ENCODE data around the gene ZXDA. TPM values are rescaled to one million over a fixed set of nuclear protein-coding genes. Genes with fewer than 3 reads are reported as not detected.

ZXDA gene
- polyA plus RNA-seq, 2 of the 4 experiments (the other 2 are of a cell fraction): 1.4 to 2.0 TPM

- POLR2A ChIA-PET: no interaction called here
- DNase-seq (ENCODE audit: low read depth in 1 of 2, low spot score in 1 of 2) (no peak), ATAC-seq (no peak), FAIRE-seq (no peak)
- H3K4me1 ChIP-seq: no peaks in the 10 kb centered on the region
- H3K9me3 ChIP-seq: no peaks in the 10 kb centered on the region
- no peak overlapping the region for H3K27ac ChIP-seq
- TF ChIP-seq, protein P1, sequence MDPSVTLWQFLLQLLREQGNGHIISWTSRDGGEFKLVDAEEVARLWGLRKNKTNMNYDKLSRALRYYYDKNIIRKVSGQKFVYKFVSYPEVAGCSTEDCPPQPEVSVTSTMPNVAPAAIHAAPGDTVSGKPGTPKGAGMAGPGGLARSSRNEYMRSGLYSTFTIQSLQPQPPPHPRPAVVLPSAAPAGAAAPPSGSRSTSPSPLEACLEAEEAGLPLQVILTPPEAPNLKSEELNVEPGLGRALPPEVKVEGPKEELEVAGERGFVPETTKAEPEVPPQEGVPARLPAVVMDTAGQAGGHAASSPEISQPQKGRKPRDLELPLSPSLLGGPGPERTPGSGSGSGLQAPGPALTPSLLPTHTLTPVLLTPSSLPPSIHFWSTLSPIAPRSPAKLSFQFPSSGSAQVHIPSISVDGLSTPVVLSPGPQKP (IDR thresholded peaks at IDR 0.05; ENCODE audit: low read depth, low read length): no peak
- no peak for TF ChIP-seq RAD21 (conservative IDR thresholded peaks at IDR 0.05 in 1 of 2, IDR thresholded peaks at IDR 0.05 in 1 of 2)
- no peak for TF ChIP-seq FOSL2 (IDR thresholded peaks at IDR 0.05)
- no peak for TF ChIP-seq FOSL2 (CRISPR knock-in tag; IDR thresholded peaks at IDR 0.05)
- no peak for TF ChIP-seq POLR2AphosphoS2 (conservative IDR thresholded peaks at IDR 0.05; ENCODE audit: low read length)
- TF ChIP-seq EHMT2 (IDR thresholded peaks at IDR 0.05; ENCODE audit: low read depth): no peak
- TF ChIP-seq CEBPB (IDR thresholded peaks at IDR 0.05): no peak
- H3K4me2 ChIP-seq: no peak overlapping the region
- CTCF ChIA-PET: no interaction called here
- H3K4me3 ChIP-seq: no peak overlapping the region
- WGBS (ENCODE audit: missing lambda C conversion rate): 3% methylated on average over 2 of the region's 2 CpGs
Measured at GRCh38 chrX:57925806-57926205, 15.5 kb upstream of the ZXDA start.

DNA sequence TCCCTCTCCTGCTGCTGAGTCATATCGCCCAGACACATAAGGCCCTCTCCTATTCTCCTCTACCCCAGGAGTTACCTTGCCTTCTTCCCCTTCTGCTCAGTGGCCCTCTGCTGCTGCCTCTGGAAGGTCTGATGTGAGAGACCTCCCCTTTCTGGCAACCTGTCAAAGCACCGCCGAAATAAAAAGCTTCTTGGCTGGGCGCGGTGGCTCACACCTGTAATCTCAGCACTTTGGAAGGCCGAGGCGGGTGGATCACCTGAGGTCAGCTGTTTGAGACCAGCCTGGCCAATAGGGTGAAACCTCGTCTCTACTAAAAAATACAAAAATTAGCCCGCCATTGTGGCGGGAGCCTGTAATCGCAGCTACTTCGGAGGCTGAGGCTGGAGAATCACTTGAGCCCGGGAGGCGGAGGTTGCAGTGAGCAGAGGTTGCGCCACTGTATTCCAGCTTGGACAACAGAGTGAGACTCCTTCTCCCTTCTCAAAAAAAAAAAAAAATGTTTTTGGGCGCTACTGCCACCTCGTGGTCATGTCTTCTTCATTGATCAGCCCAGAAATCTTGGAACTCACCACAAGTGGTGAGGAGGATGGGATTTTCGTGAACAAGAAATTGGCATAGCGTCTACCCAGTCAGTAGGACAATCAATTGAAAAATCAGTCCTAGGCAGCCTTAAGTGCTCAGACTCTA lies 8.6 kb upstream of the ZXDA start:
- 5% methylated on average over 19 of the region's 19 CpGs for WGBS (ENCODE audit: missing lambda C conversion rate)
- TF ChIP-seq RAD21 (conservative IDR thresholded peaks at IDR 0.05 in 1 of 2, IDR thresholded peaks at IDR 0.05 in 1 of 2): peak; percentile 38 to 52; a peak in 3 of 5 replicates
- TF ChIP-seq MAX (IDR thresholded peaks at IDR 0.05): no peak
- TF ChIP-seq SMC3 (IDR thresholded peaks at IDR 0.05): peak; percentile 67
- TF ChIP-seq CTCF (IDR thresholded peaks at IDR 0.05): peak; percentile 50
- TF ChIP-seq CEBPB (IDR thresholded peaks at IDR 0.05): 0 out of 4 replicates have a peak, but pooled peaks of 1 of the 2 experiments have one; percentile 15
- TF ChIP-seq HOXA7 (CRISPR knock-in tag; IDR thresholded peaks at IDR 0.05): no peak
- peak overlapping the region; percentile 40 to 62; a peak in 2 of 6 replicates for H3K27ac ChIP-seq
- H3K4me2 ChIP-seq: peak overlapping the region; percentile 86
- H3K9me3 ChIP-seq: no peaks in the 10 kb centered on the region
- ATAC-seq (peak; percentile 91 to 94), FAIRE-seq (peak; percentile 98), DNase-seq (ENCODE audit: low read depth in 1 of 2, low spot score in 1 of 2) (peak in 1 of 2 experiments; percentile 50)
- no peaks in the 10 kb centered on the region for H3K4me1 ChIP-seq
- ChIA-PET CTCF (interaction anchor here (0.8 to 1.2 kb wide), 4 partner anchors 10 to 345 kb away, joined by 3 to 7 read pairs (median 4); no protein-coding TSS in a partner anchor), POLR2A (no interaction called here)
- peak overlapping the region; percentile 40 for H3K4me3 ChIP-seq

DNA sequence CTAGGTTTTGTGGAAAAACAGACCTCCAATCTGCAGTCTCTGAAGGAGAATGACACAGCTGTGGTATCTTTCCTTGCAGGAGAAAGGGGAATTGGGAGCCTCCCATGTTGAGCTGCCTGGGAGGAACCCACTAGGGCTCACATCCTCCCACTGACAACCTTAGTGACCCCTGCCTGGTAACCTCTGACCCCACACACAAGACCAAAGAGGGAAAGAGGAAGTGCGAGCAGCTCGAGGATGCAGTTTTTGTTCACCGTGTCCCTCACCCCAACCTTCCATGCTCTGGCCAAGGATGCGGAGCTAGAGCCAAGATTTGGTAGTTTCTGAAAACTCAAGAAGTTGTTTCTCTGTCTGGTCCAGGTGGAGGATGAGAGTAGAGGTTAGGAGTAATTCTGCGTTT lies 5.4 kb upstream of the ZXDA start:
- FAIRE-seq: no peak
- H3K4me1 ChIP-seq: peaks cover 4% of the 10 kb centered on the region; the same call in 2 of the 3 replicates
- CTCF ChIA-PET: interaction anchor here (1.3 to 2.0 kb wide), 2 partner anchors 94 to 96 kb away, joined by 3 to 10 read pairs; no protein-coding TSS in a partner anchor
- ATAC-seq: no peak
- whole genome bisulfite sequencing (ENCODE audit: missing lambda C conversion rate): 66% methylated on average over 5 of the region's 5 CpGs
- no peak overlapping the region for H3K4me2 ChIP-seq
- H3K27ac ChIP-seq: no peak overlapping the region
- no peak for DNase-seq (ENCODE audit: low read depth in 1 of 2, low spot score in 1 of 2)
- no peaks in the 10 kb centered on the region for H3K9me3 ChIP-seq
- no peak overlapping the region for H3K4me3 ChIP-seq
- POLR2A ChIA-PET: no interaction called here
- no peak for TF ChIP-seq FOXS1 (CRISPR knock-in tag; IDR thresholded peaks at IDR 0.05)
- TF ChIP-seq, protein P2, sequence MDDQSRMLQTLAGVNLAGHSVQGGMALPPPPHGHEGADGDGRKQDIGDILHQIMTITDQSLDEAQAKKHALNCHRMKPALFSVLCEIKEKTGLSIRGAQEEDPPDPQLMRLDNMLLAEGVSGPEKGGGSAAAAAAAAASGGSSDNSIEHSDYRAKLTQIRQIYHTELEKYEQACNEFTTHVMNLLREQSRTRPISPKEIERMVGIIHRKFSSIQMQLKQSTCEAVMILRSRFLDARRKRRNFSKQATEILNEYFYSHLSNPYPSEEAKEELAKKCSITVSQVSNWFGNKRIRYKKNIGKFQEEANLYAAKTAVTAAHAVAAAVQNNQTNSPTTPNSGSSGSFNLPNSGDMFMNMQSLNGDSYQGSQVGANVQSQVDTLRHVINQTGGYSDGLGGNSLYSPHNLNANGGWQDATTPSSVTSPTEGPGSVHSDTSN (IDR thresholded peaks at IDR 0.05): no peak
- TF ChIP-seq NFE2L2 (conservative IDR thresholded peaks at IDR 0.05; ENCODE audit: low read length): no peak
- no peak for TF ChIP-seq MAZ (IDR thresholded peaks at IDR 0.05; ENCODE audit: borderline replicate concordance, low read depth, low read length)
- TF ChIP-seq HOXA7 (CRISPR knock-in tag; IDR thresholded peaks at IDR 0.05): no peak
- no peak for TF ChIP-seq POLR2AphosphoS2 (conservative IDR thresholded peaks at IDR 0.05; ENCODE audit: low read length)
- TF ChIP-seq, protein P1 (IDR thresholded peaks at IDR 0.05; ENCODE audit: low read depth, low read length): no peak
- no peak for TF ChIP-seq CBX2 (IDR thresholded peaks at IDR 0.05; ENCODE audit: borderline replicate concordance, low read depth)
- TF ChIP-seq, protein P3, sequence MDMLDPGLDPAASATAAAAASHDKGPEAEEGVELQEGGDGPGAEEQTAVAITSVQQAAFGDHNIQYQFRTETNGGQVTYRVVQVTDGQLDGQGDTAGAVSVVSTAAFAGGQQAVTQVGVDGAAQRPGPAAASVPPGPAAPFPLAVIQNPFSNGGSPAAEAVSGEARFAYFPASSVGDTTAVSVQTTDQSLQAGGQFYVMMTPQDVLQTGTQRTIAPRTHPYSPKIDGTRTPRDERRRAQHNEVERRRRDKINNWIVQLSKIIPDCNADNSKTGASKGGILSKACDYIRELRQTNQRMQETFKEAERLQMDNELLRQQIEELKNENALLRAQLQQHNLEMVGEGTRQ (IDR thresholded peaks at IDR 0.05): no peak
- TF ChIP-seq CEBPB (IDR thresholded peaks at IDR 0.05): no peak
- TF ChIP-seq, protein P4, sequence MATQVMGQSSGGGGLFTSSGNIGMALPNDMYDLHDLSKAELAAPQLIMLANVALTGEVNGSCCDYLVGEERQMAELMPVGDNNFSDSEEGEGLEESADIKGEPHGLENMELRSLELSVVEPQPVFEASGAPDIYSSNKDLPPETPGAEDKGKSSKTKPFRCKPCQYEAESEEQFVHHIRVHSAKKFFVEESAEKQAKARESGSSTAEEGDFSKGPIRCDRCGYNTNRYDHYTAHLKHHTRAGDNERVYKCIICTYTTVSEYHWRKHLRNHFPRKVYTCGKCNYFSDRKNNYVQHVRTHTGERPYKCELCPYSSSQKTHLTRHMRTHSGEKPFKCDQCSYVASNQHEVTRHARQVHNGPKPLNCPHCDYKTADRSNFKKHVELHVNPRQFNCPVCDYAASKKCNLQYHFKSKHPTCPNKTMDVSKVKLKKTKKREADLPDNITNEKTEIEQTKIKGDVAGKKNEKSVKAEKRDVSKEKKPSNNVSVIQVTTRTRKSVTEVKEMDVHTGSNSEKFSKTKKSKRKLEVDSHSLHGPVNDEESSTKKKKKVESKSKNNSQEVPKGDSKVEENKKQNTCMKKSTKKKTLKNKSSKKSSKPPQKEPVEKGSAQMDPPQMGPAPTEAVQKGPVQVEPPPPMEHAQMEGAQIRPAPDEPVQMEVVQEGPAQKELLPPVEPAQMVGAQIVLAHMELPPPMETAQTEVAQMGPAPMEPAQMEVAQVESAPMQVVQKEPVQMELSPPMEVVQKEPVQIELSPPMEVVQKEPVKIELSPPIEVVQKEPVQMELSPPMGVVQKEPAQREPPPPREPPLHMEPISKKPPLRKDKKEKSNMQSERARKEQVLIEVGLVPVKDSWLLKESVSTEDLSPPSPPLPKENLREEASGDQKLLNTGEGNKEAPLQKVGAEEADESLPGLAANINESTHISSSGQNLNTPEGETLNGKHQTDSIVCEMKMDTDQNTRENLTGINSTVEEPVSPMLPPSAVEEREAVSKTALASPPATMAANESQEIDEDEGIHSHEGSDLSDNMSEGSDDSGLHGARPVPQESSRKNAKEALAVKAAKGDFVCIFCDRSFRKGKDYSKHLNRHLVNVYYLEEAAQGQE (IDR thresholded peaks at IDR 0.05): no peak
- TF ChIP-seq HOXB13 (CRISPR knock-in tag; IDR thresholded peaks at IDR 0.05; ENCODE audit: low read depth): no peak
- TF ChIP-seq TP53 (CRISPR knock-in tag; IDR thresholded peaks at IDR 0.05): no peak
- TF ChIP-seq HEYL (CRISPR knock-in tag; IDR thresholded peaks at IDR 0.05): no peak
